HCT116 (cell line): ENCODE data around the gene SCCPDH.

ENCODE experiments used
- POLR2A ChIP-seq: IDR thresholded peaks from 2 replicates; pipeline ENCODE4 v1.7.0; 2011; ENCODE audit warnings: borderline replicate concordance; ENCODE audit not compliant: insufficient read depth, insufficient read length; ENCODE audit errors: extremely low read depth
- ZFX ChIP-seq: fragments of 450-650 bp; IDR thresholded peaks from 2 replicates; pipeline ENCODE4 v1.6.1; 2017
- TF ChIP-seq, protein P1 (sequence below), 3 experiments: fragments of 200-600 bp in 1 of 3; sonication (generic) in 1 of 3; IDR thresholded peaks in 2 of 3; conservative IDR thresholded peaks in 1 of 3; 2 replicates each; pipeline ENCODE4 v1.5.1; 2012 to 2017; ENCODE audit warnings: low read depth in 2 of 3, low read length in 2 of 3, antibody characterized with exemption in 1 of 3, borderline replicate concordance in 1 of 3, control low read depth in 1 of 3, mild to moderate bottlenecking in 1 of 3, mixed read lengths in 1 of 3, mixed run types in 1 of 3, moderate library complexity in 1 of 3; ENCODE audit not compliant: insufficient read depth in 1 of 3

DNA sequence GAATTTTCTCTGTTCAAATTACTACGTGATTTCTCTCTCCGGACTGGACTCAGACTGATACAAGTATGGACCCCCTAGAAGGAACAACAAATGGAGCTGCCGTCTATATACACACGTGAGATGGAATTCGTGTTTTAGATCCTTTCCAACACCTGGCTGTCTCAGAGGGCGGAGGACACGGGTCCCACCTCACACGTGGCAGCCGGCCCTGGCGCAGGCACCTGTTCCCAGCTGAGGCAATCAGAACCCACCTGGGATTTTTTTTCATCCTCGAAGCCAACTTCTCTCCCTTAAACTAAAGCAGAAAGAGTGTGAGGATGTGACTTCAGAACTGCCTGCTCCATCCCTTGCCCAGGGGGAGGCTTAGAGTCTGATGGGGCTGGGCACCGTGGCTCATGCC, 34.1 kb upstream of the SCCPDH start:
- TF ChIP-seq, protein P1, sequence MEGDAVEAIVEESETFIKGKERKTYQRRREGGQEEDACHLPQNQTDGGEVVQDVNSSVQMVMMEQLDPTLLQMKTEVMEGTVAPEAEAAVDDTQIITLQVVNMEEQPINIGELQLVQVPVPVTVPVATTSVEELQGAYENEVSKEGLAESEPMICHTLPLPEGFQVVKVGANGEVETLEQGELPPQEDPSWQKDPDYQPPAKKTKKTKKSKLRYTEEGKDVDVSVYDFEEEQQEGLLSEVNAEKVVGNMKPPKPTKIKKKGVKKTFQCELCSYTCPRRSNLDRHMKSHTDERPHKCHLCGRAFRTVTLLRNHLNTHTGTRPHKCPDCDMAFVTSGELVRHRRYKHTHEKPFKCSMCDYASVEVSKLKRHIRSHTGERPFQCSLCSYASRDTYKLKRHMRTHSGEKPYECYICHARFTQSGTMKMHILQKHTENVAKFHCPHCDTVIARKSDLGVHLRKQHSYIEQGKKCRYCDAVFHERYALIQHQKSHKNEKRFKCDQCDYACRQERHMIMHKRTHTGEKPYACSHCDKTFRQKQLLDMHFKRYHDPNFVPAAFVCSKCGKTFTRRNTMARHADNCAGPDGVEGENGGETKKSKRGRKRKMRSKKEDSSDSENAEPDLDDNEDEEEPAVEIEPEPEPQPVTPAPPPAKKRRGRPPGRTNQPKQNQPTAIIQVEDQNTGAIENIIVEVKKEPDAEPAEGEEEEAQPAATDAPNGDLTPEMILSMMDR (IDR thresholded peaks at IDR 0.05 in 2 of 3, conservative IDR thresholded peaks at IDR 0.05 in 1 of 3; ENCODE audit: borderline replicate concordance in 1 of 3, insufficient read depth in 1 of 3, low read depth in 2 of 3, low read length in 2 of 3): no peak
- TF ChIP-seq ZFX (no peak), POLR2A (no peak)
